OCI-LY3 (cell line): Measurements from ENCODE around the gene TAC4.
A peak's percentile ranks its signal among the peaks of the same experiment; 100 is the strongest.

Experiments used
- H2AFZ ChIP-seq: fragments of 200-600, 300-600 bp; shearing (Covaris generic); 2 replicates; pipeline ENCODE4 v1.6.0; 2014; ENCODE audit warnings: antibody characterized with exemption, low read depth, low read length
- H3K27ac ChIP-seq: fragments of 200-600, 300-600 bp; sonication (generic); 2 replicates; pipeline ENCODE4 v1.5.1; 2014; ENCODE audit warnings: mild to moderate bottlenecking, low read length, moderate library complexity, mixed read lengths
- H3K27me3 ChIP-seq: fragments of 200-600, 300-600 bp; sonication (generic); 2 replicates; pipeline ENCODE4 v1.6.1; 2014; ENCODE audit warnings: low read depth, low read length, mixed read lengths
- H3K36me3 ChIP-seq: fragments of 200-600, 300-600 bp; sonication (generic); replicated peaks from 2 replicates; pipeline ENCODE3; 2014; ENCODE audit warnings: low read depth, low read length, mixed read lengths
- H3K4me1 ChIP-seq: fragments of 300-600, 200-600 bp; sonication (generic); 2 replicates; pipeline ENCODE4 v1.6.1; 2014; ENCODE audit warnings: low read length, mixed read lengths
- H3K4me2 ChIP-seq: fragments of 200-600, 300-600 bp; sonication (generic); 2 replicates; pipeline ENCODE4 v1.6.1; 2014; ENCODE audit warnings: low read length, mixed read lengths
- H3K4me3 ChIP-seq: fragments of 300-600, 200-600 bp; sonication (generic); 2 replicates; pipeline ENCODE4 v1.5.1; 2014; ENCODE audit warnings: antibody characterized with exemption, mild to moderate bottlenecking, low read length, moderate library complexity
- H3K79me2 ChIP-seq: fragments of 300-600, 200-600 bp; shearing (Covaris generic); 2 replicates; pipeline ENCODE4 v1.6.1; 2014; ENCODE audit warnings: mild to moderate bottlenecking, low read length, mixed read lengths
- H3K9ac ChIP-seq: fragments of 300-600, 200-600 bp; shearing (Covaris generic); 2 replicates; pipeline ENCODE4 v1.6.0; 2014; ENCODE audit warnings: mild to moderate bottlenecking, low read length, moderate library complexity
- H3K9me3 ChIP-seq: fragments of 200-600, 300-600 bp; shearing (Covaris generic); 2 replicates; pipeline ENCODE4 v1.6.1; 2014; ENCODE audit warnings: low read length, mixed read lengths; ENCODE audit not compliant: insufficient read depth
- H4K20me1 ChIP-seq: fragments of 200-600, 300-600 bp; sonication (generic); 2 replicates; pipeline ENCODE4 v1.6.1; 2016; ENCODE audit warnings: low read length, mixed read lengths; ENCODE audit not compliant: insufficient read depth
- CTCF ChIP-seq: fragments of 200-600, 300-600 bp; sonication (generic); IDR thresholded peaks from 2 replicates; pipeline ENCODE4 v1.5.1; 2014; ENCODE audit warnings: antibody characterized with exemption, low read length, low read depth
- EZH2phosphoT487 ChIP-seq: fragments of 200-600 bp; shearing (Covaris generic); IDR thresholded peaks from 2 replicates; pipeline ENCODE4 v1.6.1; 2018; ENCODE audit warnings: antibody characterized with exemption, mixed run types, low read depth

Gene TAC4

GRCh38 chr17:49788478-49789242 is 59.2 kb downstream of the TAC4 start, which contains the start of gene KAT7:
Gene KAT7, plus strand, starts transcription at chr17:49788681. Its CDS starts 154 bp downstream, at chr17:49788835.
- H3K79me2 ChIP-seq = peaks cover 50% of the 10 kb centered on the region
- peak within 1 kb of the TSS; percentile 95 for H2AFZ ChIP-seq

More at GRCh38 chr17:49788478-49789242, 59.2 kb downstream of the TAC4 start, which contains the start of gene KAT7:
- peaks cover 23% of the 10 kb centered on the region for H3K36me3 ChIP-seq
- H3K9ac ChIP-seq = peak within 1 kb of the TSS; percentile 100
- H3K27me3 ChIP-seq = no peaks in the 10 kb centered on the region
- peaks cover 33% of the 10 kb centered on the region for H4K20me1 ChIP-seq
- H3K4me2 ChIP-seq = peak within 1 kb of the TSS; percentile 93
- H3K4me3 ChIP-seq = peak within 1 kb of the TSS; percentile 96
- TF ChIP-seq EZH2phosphoT487 = no peak
- TF ChIP-seq CTCF = no peak
- peak within 1 kb of the TSS; percentile 88 for H3K27ac ChIP-seq
- peaks cover 18% of the 10 kb centered on the region for H3K4me1 ChIP-seq
- no peaks in the 10 kb centered on the region for H3K9me3 ChIP-seq
